Measurements from ENCODE around the gene ILKAP.
A peak's percentile ranks its signal among the peaks of the same experiment; 100 is the strongest.

Gene ILKAP

DNA sequence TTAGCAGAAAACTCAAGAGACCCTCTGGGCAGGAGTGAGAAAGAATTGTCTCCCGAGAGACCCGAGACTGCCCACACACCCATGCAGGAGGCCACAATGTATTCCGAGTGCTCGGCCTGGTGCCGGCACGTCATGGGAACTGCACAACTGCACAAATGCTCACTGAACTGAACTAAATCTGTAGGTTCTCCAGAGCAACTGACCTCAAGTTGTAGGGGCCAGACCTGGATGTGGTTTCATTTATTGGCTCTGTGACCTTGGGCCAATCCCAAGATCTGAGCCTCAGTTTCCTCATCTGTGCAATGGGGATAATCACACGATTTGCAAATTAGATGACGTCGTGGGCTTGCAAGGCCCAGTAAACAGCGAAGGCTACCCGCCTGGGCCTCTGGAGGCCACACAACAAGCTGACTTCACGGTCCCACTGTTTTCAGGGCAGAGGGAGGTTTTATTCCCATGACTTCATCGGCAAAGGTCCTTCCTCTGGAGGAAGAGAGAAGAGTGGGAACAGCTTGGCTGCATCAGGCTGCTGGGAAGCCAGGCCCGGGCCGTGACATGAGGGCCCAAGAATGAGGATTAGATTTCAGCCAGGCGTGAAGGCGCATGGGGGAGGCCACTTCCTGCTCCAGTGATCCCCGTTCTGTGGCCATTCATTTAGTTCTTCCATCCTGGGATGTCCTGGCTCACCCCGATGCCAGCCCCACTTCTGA, 48.3 kb downstream of the ILKAP start:
- Mint-ChIP-seq H3K27ac (peak overlapping the region; percentile 96), H3K36me3 (ENCODE audit: low read depth) (no peaks in the 10 kb centered on the region), H3K9me3 (peaks cover 9% of the 10 kb centered on the region), H3K4me1 (peaks cover 29% of the 10 kb centered on the region), H3K4me3 (no peak overlapping the region), H3K27me3 (ENCODE audit: low read depth, poor library complexity) (peaks cover 30% of the 10 kb centered on the region)
- TF ChIP-seq, protein P1, sequence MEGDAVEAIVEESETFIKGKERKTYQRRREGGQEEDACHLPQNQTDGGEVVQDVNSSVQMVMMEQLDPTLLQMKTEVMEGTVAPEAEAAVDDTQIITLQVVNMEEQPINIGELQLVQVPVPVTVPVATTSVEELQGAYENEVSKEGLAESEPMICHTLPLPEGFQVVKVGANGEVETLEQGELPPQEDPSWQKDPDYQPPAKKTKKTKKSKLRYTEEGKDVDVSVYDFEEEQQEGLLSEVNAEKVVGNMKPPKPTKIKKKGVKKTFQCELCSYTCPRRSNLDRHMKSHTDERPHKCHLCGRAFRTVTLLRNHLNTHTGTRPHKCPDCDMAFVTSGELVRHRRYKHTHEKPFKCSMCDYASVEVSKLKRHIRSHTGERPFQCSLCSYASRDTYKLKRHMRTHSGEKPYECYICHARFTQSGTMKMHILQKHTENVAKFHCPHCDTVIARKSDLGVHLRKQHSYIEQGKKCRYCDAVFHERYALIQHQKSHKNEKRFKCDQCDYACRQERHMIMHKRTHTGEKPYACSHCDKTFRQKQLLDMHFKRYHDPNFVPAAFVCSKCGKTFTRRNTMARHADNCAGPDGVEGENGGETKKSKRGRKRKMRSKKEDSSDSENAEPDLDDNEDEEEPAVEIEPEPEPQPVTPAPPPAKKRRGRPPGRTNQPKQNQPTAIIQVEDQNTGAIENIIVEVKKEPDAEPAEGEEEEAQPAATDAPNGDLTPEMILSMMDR (IDR thresholded peaks at IDR 0.05) = no peak
- DNase-seq = peak; percentile 60

GRCh38 chr2:238154570-238154969, 48.9 kb downstream of the ILKAP start:
- Mint-ChIP-seq H3K4me1 (peaks cover 27% of the 10 kb centered on the region), H3K9me3 (peaks cover 9% of the 10 kb centered on the region), H3K27me3 (ENCODE audit: low read depth, poor library complexity) (peaks cover 24% of the 10 kb centered on the region), H3K36me3 (ENCODE audit: low read depth) (no peaks in the 10 kb centered on the region), H3K4me3 (no peak overlapping the region), H3K27ac (no peak overlapping the region)
- TF ChIP-seq, protein P1 (IDR thresholded peaks at IDR 0.05) = no peak
- DNase-seq = no peak

DNA sequence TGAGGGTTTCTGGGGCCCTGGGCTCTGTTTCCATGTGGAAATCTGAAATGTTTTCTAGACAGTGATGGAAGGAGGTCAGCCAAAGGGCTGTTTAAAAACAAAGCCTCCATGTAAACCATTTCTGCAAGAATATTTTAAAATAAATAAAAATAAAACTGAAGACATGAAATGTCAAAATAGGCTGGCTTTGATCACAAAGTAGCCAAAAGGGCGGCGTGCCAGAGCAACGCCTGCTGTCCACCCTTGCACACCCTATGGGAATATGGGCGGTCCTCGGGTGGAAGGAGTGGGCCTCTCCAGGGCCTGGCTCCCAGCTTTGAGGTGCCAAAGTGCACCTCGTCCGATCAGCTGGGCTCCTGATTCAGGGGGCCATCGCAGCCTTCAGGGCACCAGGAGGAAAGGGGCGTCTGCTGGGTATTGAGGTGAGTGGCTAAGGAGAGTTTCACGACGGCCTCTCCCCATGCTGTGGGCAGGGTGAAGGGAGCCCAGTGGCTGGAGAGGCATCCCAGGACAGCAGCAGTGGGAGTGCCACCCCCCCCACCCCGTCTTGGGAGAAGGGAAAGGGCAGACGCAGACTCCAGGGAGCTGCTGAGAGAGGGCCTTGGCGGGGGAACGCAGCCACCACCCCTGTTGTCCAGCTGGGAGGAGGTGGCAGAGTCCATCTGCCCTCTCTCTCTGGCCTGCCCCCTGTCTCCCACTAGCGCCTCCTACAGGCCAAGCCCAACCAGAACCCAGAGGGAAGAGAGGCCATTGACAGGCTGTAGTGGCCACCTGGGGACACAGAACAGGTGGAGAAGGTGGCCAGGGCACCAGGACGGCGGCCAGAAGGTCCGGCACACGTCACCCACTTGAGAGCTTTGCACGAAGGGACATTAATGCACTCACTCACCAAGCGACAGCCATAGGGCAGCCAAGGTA, 50.5 kb downstream of the ILKAP start:
- Mint-ChIP-seq H3K9me3 (peaks cover 9% of the 10 kb centered on the region), H3K4me3 (no peak overlapping the region), H3K27me3 (ENCODE audit: low read depth, poor library complexity) (peaks cover 15% of the 10 kb centered on the region), H3K27ac (no peak overlapping the region), H3K4me1 (peaks cover 22% of the 10 kb centered on the region), H3K36me3 (ENCODE audit: low read depth) (no peaks in the 10 kb centered on the region)
- DNase-seq = no peak
- TF ChIP-seq, protein P1 (IDR thresholded peaks at IDR 0.05) = no peak

DNA sequence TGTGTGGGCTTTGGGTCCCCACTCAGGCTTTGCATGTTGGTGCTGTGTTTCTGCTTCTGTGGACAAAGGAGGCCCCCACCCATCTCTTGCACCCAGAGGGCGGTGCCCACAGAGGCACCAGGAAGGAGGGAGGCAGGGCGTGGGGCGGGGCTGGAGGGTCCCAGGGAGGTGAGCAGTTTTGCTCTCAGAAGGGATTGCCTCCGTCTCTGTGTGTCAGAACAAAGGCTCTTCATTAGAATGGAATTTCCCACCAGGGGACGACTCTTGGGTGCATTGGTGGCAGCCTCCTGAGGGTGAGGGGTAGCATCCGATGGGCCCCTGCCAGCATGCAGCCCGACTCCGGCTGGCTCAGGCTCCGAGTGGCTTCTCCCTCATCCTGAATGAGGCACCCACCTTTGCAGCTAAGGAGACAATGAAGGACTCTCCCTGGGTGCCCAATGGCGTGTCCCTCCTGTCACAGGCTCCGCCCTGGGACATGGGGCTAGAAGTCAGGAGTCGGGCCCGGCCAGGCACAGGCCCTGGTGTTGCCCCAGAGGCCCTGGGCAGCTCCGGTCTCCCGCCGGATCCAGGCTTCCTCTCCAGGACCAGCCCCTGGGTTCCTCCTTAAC, 51.8 kb downstream of the ILKAP start:
- H3K27ac Mint-ChIP-seq = no peak overlapping the region
- peaks cover 4% of the 10 kb centered on the region for H3K27me3 Mint-ChIP-seq (ENCODE audit: low read depth, poor library complexity)
- TF ChIP-seq, protein P1 (IDR thresholded peaks at IDR 0.05) = no peak
- H3K36me3 Mint-ChIP-seq (ENCODE audit: low read depth) = no peaks in the 10 kb centered on the region
- no peak for DNase-seq
- no peak overlapping the region for H3K4me3 Mint-ChIP-seq
- H3K4me1 Mint-ChIP-seq = peaks cover 28% of the 10 kb centered on the region
- H3K9me3 Mint-ChIP-seq = peaks cover 9% of the 10 kb centered on the region

- no peak overlapping the region for H3K4me3 Mint-ChIP-seq
- H3K27ac Mint-ChIP-seq = no peak overlapping the region
- H3K4me1 Mint-ChIP-seq = peaks cover 28% of the 10 kb centered on the region
- H3K36me3 Mint-ChIP-seq (ENCODE audit: low read depth) = no peaks in the 10 kb centered on the region
- peaks cover 9% of the 10 kb centered on the region for H3K9me3 Mint-ChIP-seq
- DNase-seq = no peak
- no peaks in the 10 kb centered on the region for H3K27me3 Mint-ChIP-seq (ENCODE audit: low read depth, poor library complexity)
- TF ChIP-seq, protein P1 (IDR thresholded peaks at IDR 0.05) = no peak
Measured at GRCh38 chr2:238151205-238151604, 52.3 kb downstream of the ILKAP start.
